NCI-H2107 treated with DMSO at 0.1 percent for 48 hours (cell line): ENCODE measurements around the gene NRIP1.
A peak's percentile ranks its signal among the peaks of the same experiment; 100 is the strongest.

Experiments used
- DNase-seq: peaks from one replicate; lab custom pipeline; 2025; ENCODE audit not compliant: unreplicated experiment; lab: John Stamatoyannopoulos, UW

NRIP1 gene

GRCh38 chr21:15064576-15065391 lies at the start of gene NRIP1:
TSS of gene NRIP1 (minus strand) at chr21:15065000. CDS start at chr21:14968192, 96,808 bp downstream.
- DNase-seq, result peak; percentile 61

GRCh38 chr21:15112858-15113257 lies 48.1 kb upstream of the NRIP1 start:
- DNase-seq, result no peak

- DNase-seq, result no peak
Measured at GRCh38 chr21:15108801-15109200, 44.0 kb upstream of the NRIP1 start.

- no peak for DNase-seq
Measured at GRCh38 chr21:15104470-15104869, 39.7 kb upstream of the NRIP1 start.

- DNase-seq, result no peak
Measured at GRCh38 chr21:15098908-15099307, 34.1 kb upstream of the NRIP1 start.

GRCh38 chr21:15098181-15098580 lies 33.4 kb upstream of the NRIP1 start:
- DNase-seq, result no peak

- DNase-seq, result no peak
Measured at GRCh38 chr21:15097580-15097979, 32.8 kb upstream of the NRIP1 start.

- DNase-seq, result no peak
Measured at GRCh38 chr21:15096146-15096545, 31.3 kb upstream of the NRIP1 start.

- DNase-seq, result no peak
Measured at GRCh38 chr21:15095326-15095725, 30.5 kb upstream of the NRIP1 start.

GRCh38 chr21:15094706-15095105 lies 29.9 kb upstream of the NRIP1 start:
- no peak for DNase-seq

- no peak for DNase-seq
Measured at GRCh38 chr21:15093216-15093615, 28.4 kb upstream of the NRIP1 start.

- DNase-seq, result no peak
Measured at GRCh38 chr21:15092745-15093144, 27.9 kb upstream of the NRIP1 start.

- no peak for DNase-seq
Measured at GRCh38 chr21:15090390-15090789, 25.6 kb upstream of the NRIP1 start.

GRCh38 chr21:15088488-15088887 lies 23.7 kb upstream of the NRIP1 start:
- no peak for DNase-seq

GRCh38 chr21:15084668-15085067 lies 19.9 kb upstream of the NRIP1 start:
- DNase-seq, result no peak

GRCh38 chr21:15080526-15080925 lies 15.7 kb upstream of the NRIP1 start:
- peak; percentile 7 for DNase-seq

GRCh38 chr21:15079269-15079668 lies 14.5 kb upstream of the NRIP1 start:
- DNase-seq, result no peak

- DNase-seq, result no peak
Measured at GRCh38 chr21:15078180-15078579, 13.4 kb upstream of the NRIP1 start.

- DNase-seq, result no peak
Measured at GRCh38 chr21:15077529-15078145, 12.8 kb upstream of the NRIP1 start.

GRCh38 chr21:15076730-15077129 lies 11.9 kb upstream of the NRIP1 start:
- DNase-seq, result no peak

- DNase-seq, result no peak
Measured at GRCh38 chr21:15071009-15071408, 6.2 kb upstream of the NRIP1 start.

- no peak for DNase-seq
Measured at GRCh38 chr21:15066123-15066575, 1.3 kb upstream of the NRIP1 start.
